Stomach (tissue), 9 donors: ENCODE data around the gene POLR1H. TPM values are rescaled to one million over a fixed set of nuclear protein-coding genes. Genes with fewer than 3 reads are reported as not detected.
"Not testable (repeated sequence)": the region's sequence is repeated elsewhere in the genome, so short reads cannot be mapped to it uniquely, and the experiment has no call there.

Experiments used
- DNase-seq, 2 donors: peaks; one replicate each; pipeline versions ENCODE4 v3.0.0 to v3.0.0-alpha.2; 2013 to 2019
- H3K27ac ChIP-seq, 5 donors: fragments of 200-600 bp in 4 of 5; sonication (generic) in 4 of 5; one replicate each; pipeline ENCODE4 v1.5.1; 2013 to 2019; ENCODE audit warnings: mild to moderate bottlenecking in 1 of 5, moderate library complexity in 1 of 5
- H3K27me3 ChIP-seq, 3 donors: fragments of 200-600 bp; sonication (generic); one replicate each; pipeline ENCODE4 v1.5.1; 2017 to 2019; ENCODE audit warnings: mixed run types in 1 of 3
- H3K36me3 ChIP-seq, 4 donors: fragments of 200-600 bp; sonication (generic); 1 replicate in 3 of 4; 2 replicates in 1 of 4; pipeline ENCODE4 v1.5.1; 2016 to 2019
- H3K4me1 ChIP-seq, 4 donors: fragments of 200-600 bp; sonication (generic); one replicate each; pipeline ENCODE4 v1.5.1; 2016 to 2019
- H3K4me3 ChIP-seq, 4 donors: fragments of 200-600 bp; sonication (generic) in 3 of 4; one replicate each; pipeline ENCODE4 v1.5.1; 2016 to 2019; ENCODE audit warnings: mild to moderate bottlenecking in 1 of 4
- H3K9me3 ChIP-seq, 4 donors: fragments of 200-600 bp; sonication (generic); one replicate each; pipeline ENCODE4 v1.5.1; 2016 to 2019
- CTCF ChIP-seq, 7 experiments: fragments of 450-650 bp in 4 of 7; fragments of 200-600 bp in 3 of 7; sonication (generic) in 3 of 7; IDR thresholded peaks; one replicate each; pipeline ENCODE4 v1.5.1; 2016 to 2019; ENCODE audit warnings: antibody characterized with exemption in 7 of 7, control low read depth in 2 of 7, mild to moderate bottlenecking in 1 of 7
- EP300 ChIP-seq: sonication (generic); formaldehyde crosslinking; IDR thresholded peaks from one replicate; pipeline ENCODE4 v1.6.1; 2017; ENCODE audit warnings: antibody characterized with exemption
- POLR2A ChIP-seq, 4 donors: fragments of 450-650 bp; IDR thresholded peaks; one replicate each; pipeline ENCODE4 v1.6.1; 2016; ENCODE audit warnings: antibody characterized with exemption in 4 of 4, control low read depth in 2 of 4, mild to moderate bottlenecking in 1 of 4, moderate library complexity in 1 of 4
- POLR2AphosphoS5 ChIP-seq, 3 donors: sonication (generic); formaldehyde crosslinking; IDR thresholded peaks; one replicate each; pipeline ENCODE4 v1.6.1; 2016; ENCODE audit warnings: antibody characterized with exemption in 3 of 3
- WGBS, 5 donors: extraction: QIAGEN DNeasy Blood & Tissue Kit in 3 of 5; methylation state at CpG; one replicate each; pipeline versions ENCODE4 v1.1.5 to v1.1.7; 2013 to 2018; 5-methylcytosine and 5-hydroxymethylcytosine counted together
- intact Hi-C: fragments of 100-400 bp; cut with DNase I; formaldehyde crosslinking; loops from one replicate; pipeline ENCODE4 v1.15.1; 2023; ENCODE audit warnings: low total_unique reads
- polyA plus RNA-seq, 3 donors: library from polyadenylated mRNA; stranded (reverse); fragments of 200-250 nt; gene quantifications; one replicate each; pipeline ENCODE4 v1.2.3, GENCODE V29; 2013
- total RNA-seq, 5 donors: library from RNA; depleted of rRNA; stranded (reverse); fragments of >200 nt; gene quantifications; one replicate each; pipeline versions ENCODE4 v1.1.0 to v1.2.3, GENCODE V29; 2014 to 2016
- donor health status: healthy with polysubstance abuse.
- donor health status: Bipolar disorder and iron deficiency.
- donor health status: healthy.

POLR1H gene
- total and polyA plus RNA-seq, 8 donors, result 4.1 to 65.1 (median 34.1) TPM

DNA sequence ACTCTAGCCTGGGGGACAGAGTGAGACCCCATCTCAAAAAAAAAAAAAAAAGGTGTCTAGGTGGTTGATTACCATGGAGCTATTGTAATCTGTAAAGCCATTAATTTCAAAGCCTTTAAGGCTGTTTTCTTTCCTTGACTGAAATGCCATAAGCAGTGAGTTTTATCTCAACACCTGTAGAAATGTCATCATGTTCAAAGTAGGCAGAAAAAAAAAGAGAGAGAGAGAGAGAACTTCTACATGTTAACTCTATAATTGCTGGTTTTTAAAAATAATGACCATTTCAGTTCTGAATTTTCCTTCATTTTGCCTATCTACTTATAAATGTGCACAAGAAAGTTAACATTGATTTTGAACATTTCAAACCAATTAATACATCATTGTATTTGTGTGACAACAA lies 29.7 kb upstream of the POLR1H start:
- no peaks in the 10 kb centered on the region for H3K9me3 ChIP-seq
- TF ChIP-seq POLR2AphosphoS5 (IDR thresholded peaks at IDR 0.05), result no peak
- TF ChIP-seq POLR2A (IDR thresholded peaks at IDR 0.05), result no peak
- no peak for TF ChIP-seq CTCF (IDR thresholded peaks at IDR 0.05)
- TF ChIP-seq EP300, result no peak
- no peaks in the 10 kb centered on the region for H3K4me1 ChIP-seq
- no peak overlapping the region for H3K27ac ChIP-seq
- intact Hi-C loops, result no loop called here
- H3K36me3 ChIP-seq, result peaks cover 0 to 9% (median 3%) of the 10 kb centered on the region in 4 donors
- DNase-seq, result no peak
- H3K27me3 ChIP-seq, result no peaks in the 10 kb centered on the region
- H3K4me3 ChIP-seq, result no peak overlapping the region

DNA sequence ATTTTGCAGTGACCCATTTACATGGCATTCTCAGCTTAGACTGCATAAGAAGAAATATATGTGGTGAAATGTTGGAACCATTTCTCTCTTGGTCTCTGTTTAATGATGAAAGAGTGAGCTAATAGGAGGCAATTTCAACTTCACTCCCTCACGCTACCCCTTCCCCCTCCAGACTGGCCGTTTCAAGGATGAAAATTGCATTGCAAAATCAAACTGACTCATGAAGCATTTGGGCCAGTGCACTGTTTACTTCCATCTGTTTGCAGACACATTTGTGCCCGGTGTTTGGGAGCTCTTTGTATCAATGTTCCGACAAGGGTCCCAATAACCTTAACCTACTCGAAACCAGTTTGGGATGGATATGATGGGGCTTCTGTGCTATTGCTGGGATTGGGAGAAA lies 27.6 kb upstream of the POLR1H start:
- H3K27me3 ChIP-seq, DNase-seq, H3K9me3 ChIP-seq, intact Hi-C loops, H3K4me3 ChIP-seq, H3K36me3 ChIP-seq, H3K4me1 ChIP-seq, H3K27ac ChIP-seq: not testable (repeated sequence)
- WGBS, 5 donors, result 69 to 89% (median 70%) methylated on average over 5 of the region's 5 CpGs

- Histone ChIP-seq H3K9me3 (no peaks in the 10 kb centered on the region), H3K36me3 (peaks cover 0 to 9% (median 3%) of the 10 kb centered on the region in 4 donors), H3K27me3 (no peaks in the 10 kb centered on the region), H3K4me3 (no peak overlapping the region), H3K4me1 (no peaks in the 10 kb centered on the region), H3K27ac (no peak overlapping the region)
- TF ChIP-seq POLR2AphosphoS5 (IDR thresholded peaks at IDR 0.05) (no peak), CTCF (IDR thresholded peaks at IDR 0.05) (no peak), EP300 (no peak), POLR2A (IDR thresholded peaks at IDR 0.05) (no peak)
- intact Hi-C loops, result no loop called here
- 83 to 100% (median 93%) methylated on average over 1 of the region's 1 CpG for WGBS, 5 donors
- DNase-seq, result no peak
Observed at GRCh38 chr6:30035784-30036183, 25.3 kb upstream of the POLR1H start.

DNA sequence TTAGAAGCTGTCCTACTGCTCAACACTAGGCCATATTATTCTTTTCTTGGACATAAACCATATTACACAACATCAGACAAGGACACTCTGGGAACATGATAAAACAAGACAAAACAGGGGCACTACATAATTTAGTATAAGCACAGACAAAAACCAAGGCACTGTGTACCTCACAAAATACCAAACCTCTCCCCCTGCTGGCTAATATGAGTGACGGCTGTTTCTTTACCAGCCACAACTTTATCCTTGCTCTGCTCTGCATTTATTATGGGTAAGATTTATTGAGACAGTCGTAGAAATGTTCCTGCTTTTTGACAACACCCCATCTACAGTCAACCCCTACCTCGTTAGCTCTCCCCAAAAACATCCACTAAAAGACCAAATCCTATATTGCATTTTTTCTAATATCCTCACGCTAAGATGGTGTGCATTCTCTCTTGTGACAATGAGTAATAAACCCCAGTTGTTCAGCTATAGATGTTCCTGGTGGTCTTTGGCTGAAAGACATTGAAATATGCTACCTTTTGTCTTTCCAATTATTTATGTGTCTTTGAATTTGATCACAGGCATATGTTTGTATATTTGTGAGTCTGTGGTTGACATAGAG lies 23.8 kb upstream of the POLR1H start:
- Histone ChIP-seq H3K27me3 (no peaks in the 10 kb centered on the region), H3K4me3 (no peak overlapping the region), H3K4me1 (peaks cover 0 to 2% (median 0%) of the 10 kb centered on the region in 4 donors), H3K36me3 (peaks cover 0 to 9% (median 3%) of the 10 kb centered on the region in 4 donors), H3K9me3 (no peaks in the 10 kb centered on the region), H3K27ac (no peak overlapping the region)
- TF ChIP-seq CTCF (IDR thresholded peaks at IDR 0.05) (peak in 4 of 7 experiments; percentile 20 to 33 (median 28)), POLR2A (IDR thresholded peaks at IDR 0.05) (no peak)
- intact Hi-C loops, result no loop called here
- WGBS, 5 donors, result 40 to 59% (median 51%) methylated on average over 4 of the region's 4 CpGs
- DNase-seq, result peak in 1 of 2 donors; percentile 19

DNA sequence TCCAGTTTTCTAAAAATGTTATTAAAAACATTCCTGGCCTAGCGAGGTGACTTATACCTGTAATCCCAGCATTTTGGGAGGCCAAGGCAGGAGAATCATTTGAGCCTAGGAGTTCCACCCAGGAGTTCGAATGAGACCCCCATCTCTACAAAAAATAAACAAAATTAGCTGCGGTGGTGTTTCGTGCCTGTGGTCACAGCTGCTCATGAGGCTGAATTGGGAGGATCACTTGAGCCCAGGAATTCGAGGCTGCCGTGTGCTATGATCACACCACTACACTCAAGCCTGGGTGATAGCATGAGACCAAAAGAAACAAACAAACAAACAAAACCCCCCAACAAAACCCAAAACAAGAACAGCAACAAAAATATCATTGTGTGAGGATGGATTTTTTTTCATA lies 19.8 kb upstream of the POLR1H start:
- no peak overlapping the region for H3K27ac ChIP-seq
- intact Hi-C loops, result no loop called here
- 82 to 94% (median 85%) methylated on average over 6 of the region's 6 CpGs for WGBS, 5 donors
- H3K4me3 ChIP-seq, result no peak overlapping the region
- H3K27me3 ChIP-seq, result no peaks in the 10 kb centered on the region
- H3K4me1 ChIP-seq, result peaks cover 0 to 8% (median 0%) of the 10 kb centered on the region in 4 donors
- no peak for TF ChIP-seq CTCF (IDR thresholded peaks at IDR 0.05)
- TF ChIP-seq EP300, result no peak
- TF ChIP-seq POLR2A (IDR thresholded peaks at IDR 0.05), result no peak
- TF ChIP-seq POLR2AphosphoS5 (IDR thresholded peaks at IDR 0.05), result no peak
- H3K9me3 ChIP-seq, result no peaks in the 10 kb centered on the region
- no peaks in the 10 kb centered on the region for H3K36me3 ChIP-seq
- DNase-seq, result no peak
